Measurements from ENCODE around the gene NXT1.

NXT1 gene

GRCh38 chr20:23309781-23310180 is 40.8 kb upstream of the NXT1 start:
- Histone ChIP-seq H3K4me3 (no peak overlapping the region), H3K4me2 (no peak overlapping the region), H3K27me3 (no peaks in the 10 kb centered on the region), H3K9ac (no peak overlapping the region), H4K20me1 (no peaks in the 10 kb centered on the region), H3K27ac (no peak overlapping the region), H3K36me3 (no peaks in the 10 kb centered on the region), H3K4me1 (peaks cover 13% of the 10 kb centered on the region; the same call in 1 of the 2 replicates), H3K9me3 (no peaks in the 10 kb centered on the region)
- TF ChIP-seq Cebpa-rat (IDR thresholded peaks at IDR 0.05), result no peak

GRCh38 chr20:23311947-23312506 is 38.6 kb upstream of the NXT1 start:
- Histone ChIP-seq H3K27ac (no peak overlapping the region), H3K4me1 (peaks cover 9% of the 10 kb centered on the region; the same call in 1 of the 2 replicates), H3K27me3 (no peaks in the 10 kb centered on the region), H3K36me3 (no peaks in the 10 kb centered on the region), H3K4me2 (no peak overlapping the region), H3K9ac (no peak overlapping the region), H4K20me1 (no peaks in the 10 kb centered on the region), H3K4me3 (no peak overlapping the region), H3K9me3 (no peaks in the 10 kb centered on the region)
- TF ChIP-seq Cebpa-rat (IDR thresholded peaks at IDR 0.05), result no peak

GRCh38 chr20:23313271-23313670 is 37.3 kb upstream of the NXT1 start:
- no peak for TF ChIP-seq Cebpa-rat (IDR thresholded peaks at IDR 0.05)
- no peaks in the 10 kb centered on the region for H3K36me3 ChIP-seq
- H3K4me2 ChIP-seq, result no peak overlapping the region
- no peak overlapping the region for H3K9ac ChIP-seq
- peaks cover 15% of the 10 kb centered on the region; the same call in 1 of the 2 replicates for H3K4me1 ChIP-seq
- H3K9me3 ChIP-seq, result no peaks in the 10 kb centered on the region
- H3K4me3 ChIP-seq, result no peak overlapping the region
- H4K20me1 ChIP-seq, result no peaks in the 10 kb centered on the region
- no peak overlapping the region for H3K27ac ChIP-seq
- H3K27me3 ChIP-seq, result no peaks in the 10 kb centered on the region

- Histone ChIP-seq H4K20me1 (no peaks in the 10 kb centered on the region), H3K27ac (no peak overlapping the region), H3K36me3 (no peaks in the 10 kb centered on the region), H3K4me3 (no peak overlapping the region), H3K9ac (no peak overlapping the region), H3K9me3 (no peaks in the 10 kb centered on the region), H3K27me3 (no peaks in the 10 kb centered on the region), H3K4me2 (no peak overlapping the region), H3K4me1 (peaks cover 15% of the 10 kb centered on the region; the same call in 1 of the 2 replicates)
- no peak for TF ChIP-seq Cebpa-rat (IDR thresholded peaks at IDR 0.05)
These were observed 35.9 kb upstream of the NXT1 start for GRCh38 chr20:23314699-23315098.

GRCh38 chr20:23315099-23315498 is 35.5 kb upstream of the NXT1 start:
- Histone ChIP-seq H3K9me3 (0 out of 2 replicates have a peak, but pooled peaks cover 1% of the 10 kb centered on the region), H3K27ac (no peak overlapping the region), H3K36me3 (no peaks in the 10 kb centered on the region)

DNA sequence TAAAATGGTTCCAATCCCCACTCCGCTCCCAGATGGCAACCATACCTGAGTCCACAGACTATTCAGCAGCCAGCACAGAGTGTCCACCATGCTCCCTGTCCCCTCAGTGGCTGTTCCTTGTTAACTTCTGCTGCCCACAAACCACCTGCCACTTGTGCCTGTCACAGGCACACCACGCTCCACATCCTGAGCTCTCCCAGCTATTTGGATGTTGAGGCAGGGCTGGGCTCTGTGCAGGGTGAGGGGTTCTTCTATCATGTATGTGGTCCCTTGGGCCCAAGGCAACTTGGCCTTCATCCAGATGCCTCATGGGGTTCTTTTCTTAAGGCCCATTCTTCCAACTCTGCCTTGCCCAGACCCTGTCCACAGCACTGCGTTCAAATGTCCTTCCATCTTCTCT is 34.0 kb upstream of the NXT1 start:
- Histone ChIP-seq H3K27me3 (no peaks in the 10 kb centered on the region), H3K27ac (no peak overlapping the region), H3K9ac (no peak overlapping the region), H3K4me2 (no peak overlapping the region), H3K36me3 (no peaks in the 10 kb centered on the region), H3K9me3 (peaks cover 14% of the 10 kb centered on the region; the same call in 1 of the 2 replicates), H4K20me1 (no peaks in the 10 kb centered on the region), H3K4me3 (no peak overlapping the region), H3K4me1 (peaks cover 15% of the 10 kb centered on the region; the same call in 1 of the 2 replicates)
- TF ChIP-seq Cebpa-rat (IDR thresholded peaks at IDR 0.05), result no peak

More at GRCh38 chr20:23315099-23315498, 35.5 kb upstream of the NXT1 start:
- no peak overlapping the region for H3K4me2 ChIP-seq
- H3K27me3 ChIP-seq, result no peaks in the 10 kb centered on the region
- no peak overlapping the region for H3K4me3 ChIP-seq
- H3K4me1 ChIP-seq, result peaks cover 15% of the 10 kb centered on the region; the same call in 1 of the 2 replicates
- TF ChIP-seq Cebpa-rat (IDR thresholded peaks at IDR 0.05), result no peak
- no peaks in the 10 kb centered on the region for H4K20me1 ChIP-seq
- H3K9ac ChIP-seq, result no peak overlapping the region

DNA sequence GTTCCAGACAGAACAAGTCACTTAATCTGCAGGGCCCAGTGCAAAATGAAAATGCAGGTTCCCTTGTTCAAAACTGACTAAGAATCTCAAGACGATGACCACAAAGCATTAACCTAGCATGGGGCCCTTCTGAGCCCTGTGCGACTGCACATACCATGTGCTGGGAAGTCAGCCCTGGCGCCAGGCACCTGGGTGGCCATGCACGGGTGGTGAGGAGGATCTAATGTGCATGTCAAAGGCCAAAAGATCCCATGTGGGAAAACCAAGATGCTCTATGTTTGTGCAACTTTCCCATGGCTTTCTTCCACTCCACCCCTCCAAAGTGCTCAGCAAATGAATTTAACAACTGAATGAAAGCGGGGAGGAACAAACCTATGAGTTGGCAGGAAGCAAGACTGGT is 33.5 kb upstream of the NXT1 start:
- no peaks in the 10 kb centered on the region for H3K27me3 ChIP-seq
- TF ChIP-seq Cebpa-rat (IDR thresholded peaks at IDR 0.05), result no peak
- no peak overlapping the region for H3K4me3 ChIP-seq
- H3K4me2 ChIP-seq, result peak overlapping the region; percentile 20; the same call in 1 of the 2 replicates
- H3K9ac ChIP-seq, result no peak overlapping the region
- no peaks in the 10 kb centered on the region for H4K20me1 ChIP-seq
- peaks cover 14% of the 10 kb centered on the region; the same call in 1 of the 2 replicates for H3K9me3 ChIP-seq
- H3K36me3 ChIP-seq, result no peaks in the 10 kb centered on the region
- peaks cover 11% of the 10 kb centered on the region; the same call in 1 of the 2 replicates for H3K4me1 ChIP-seq
- H3K27ac ChIP-seq, result no peak overlapping the region

- Histone ChIP-seq H3K4me3 (no peak overlapping the region), H4K20me1 (no peaks in the 10 kb centered on the region), H3K27me3 (no peaks in the 10 kb centered on the region), H3K9ac (no peak overlapping the region), H3K4me2 (no peak overlapping the region), H3K4me1 (peaks cover 10% of the 10 kb centered on the region; the same call in 1 of the 2 replicates), H3K36me3 (no peaks in the 10 kb centered on the region), H3K27ac (no peak overlapping the region), H3K9me3 (peaks cover 14% of the 10 kb centered on the region; the same call in 1 of the 2 replicates)
- TF ChIP-seq Cebpa-rat (IDR thresholded peaks at IDR 0.05), result no peak
These were observed 32.2 kb upstream of the NXT1 start for GRCh38 chr20:23318347-23318746.

DNA sequence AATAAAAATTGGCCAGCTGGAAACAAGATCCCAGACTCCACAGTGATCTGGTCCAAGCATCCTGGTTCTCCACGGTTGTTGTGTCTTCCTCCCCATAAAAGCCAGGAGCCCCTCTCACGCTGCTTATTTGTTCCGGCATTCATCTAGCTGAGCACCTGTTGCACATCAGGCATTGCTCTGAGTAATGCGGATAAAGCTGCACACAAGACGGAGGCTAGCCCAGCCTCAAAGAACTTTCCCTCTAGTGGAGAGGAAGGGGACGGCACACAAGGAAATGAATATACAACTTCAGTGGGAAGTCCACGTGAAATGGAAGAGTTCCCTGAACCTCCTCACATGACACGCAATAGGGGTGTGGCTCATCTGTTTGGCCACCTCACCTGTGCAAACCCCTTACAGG is 30.3 kb upstream of the NXT1 start:
- H3K36me3 ChIP-seq, result no peaks in the 10 kb centered on the region

DNA sequence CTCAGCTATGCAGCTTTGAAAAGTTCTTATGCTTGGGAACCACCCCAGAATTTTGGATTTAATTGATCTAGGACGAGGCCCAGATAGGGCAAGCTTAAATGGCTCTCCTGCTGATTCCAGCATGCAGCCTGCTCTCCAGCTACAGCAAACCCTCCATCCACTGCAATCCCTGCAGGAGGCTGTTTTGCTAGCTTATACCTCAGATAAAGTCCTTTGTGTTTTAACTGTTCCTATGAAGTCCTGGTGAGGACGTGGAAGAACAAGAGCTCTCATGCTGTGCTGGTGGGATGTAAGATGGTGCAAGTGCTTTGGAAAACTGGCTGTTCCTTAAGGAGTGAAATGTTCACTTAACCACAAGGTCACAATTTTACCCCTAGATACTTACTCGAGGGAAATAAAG is 25.5 kb upstream of the NXT1 start:
- no peaks in the 10 kb centered on the region for H3K36me3 ChIP-seq
- peaks cover 16% of the 10 kb centered on the region for H3K4me1 ChIP-seq
- no peaks in the 10 kb centered on the region for H3K27me3 ChIP-seq
- H3K4me2 ChIP-seq, result no peak overlapping the region
- TF ChIP-seq Cebpa-rat (IDR thresholded peaks at IDR 0.05), result no peak
- H3K27ac ChIP-seq, result no peak overlapping the region
- no peak overlapping the region for H3K9ac ChIP-seq
- peaks cover 24% of the 10 kb centered on the region for H3K9me3 ChIP-seq
- no peaks in the 10 kb centered on the region for H4K20me1 ChIP-seq
- H3K4me3 ChIP-seq, result no peak overlapping the region

More for the DNA sequence above, 30.3 kb upstream of the NXT1 start:
- Histone ChIP-seq H3K4me3 (no peak overlapping the region), H4K20me1 (no peaks in the 10 kb centered on the region), H3K4me1 (peaks cover 10% of the 10 kb centered on the region; the same call in 1 of the 2 replicates), H3K4me2 (no peak overlapping the region), H3K27me3 (no peaks in the 10 kb centered on the region), H3K27ac (no peak overlapping the region), H3K9me3 (peaks cover 14% of the 10 kb centered on the region; the same call in 1 of the 2 replicates), H3K9ac (no peak overlapping the region)
- TF ChIP-seq Cebpa-rat (IDR thresholded peaks at IDR 0.05), result no peak
